AG08395 (cell line): ENCODE data around the gene PPM1E.
"Not testable (repeated sequence)": the region's sequence is repeated elsewhere in the genome, so short reads cannot be mapped to it uniquely, and the experiment has no call there.

Experiments used
- DNase-seq: peaks from one replicate; pipeline ENCODE4 v3.0.0; 2012; ENCODE audit warnings: mixed read lengths, low spot score

PPM1E gene

GRCh38 chr17:58779446-58779845 is 23.8 kb downstream of the PPM1E start:
- DNase-seq = no peak

DNA sequence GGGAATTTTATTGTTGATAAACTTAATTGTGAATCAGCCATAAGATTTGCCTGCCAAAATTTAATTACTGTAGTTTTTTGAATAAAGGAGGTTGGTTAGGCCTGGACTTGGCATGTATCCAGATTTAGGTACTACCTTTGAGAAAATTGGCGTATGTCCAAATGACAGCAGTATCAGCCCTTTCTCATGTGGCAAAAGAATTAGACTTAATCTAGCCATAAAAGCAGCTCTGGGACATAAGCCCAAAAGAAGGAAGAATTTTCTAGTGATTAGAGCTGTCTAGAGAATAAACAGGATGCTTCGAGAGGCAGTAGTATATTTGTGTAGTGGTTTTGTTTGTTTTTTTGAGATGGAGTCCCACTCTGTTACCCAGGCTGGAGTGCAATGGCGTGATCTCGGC is 27.7 kb downstream of the PPM1E start:
- no peak for DNase-seq

DNA sequence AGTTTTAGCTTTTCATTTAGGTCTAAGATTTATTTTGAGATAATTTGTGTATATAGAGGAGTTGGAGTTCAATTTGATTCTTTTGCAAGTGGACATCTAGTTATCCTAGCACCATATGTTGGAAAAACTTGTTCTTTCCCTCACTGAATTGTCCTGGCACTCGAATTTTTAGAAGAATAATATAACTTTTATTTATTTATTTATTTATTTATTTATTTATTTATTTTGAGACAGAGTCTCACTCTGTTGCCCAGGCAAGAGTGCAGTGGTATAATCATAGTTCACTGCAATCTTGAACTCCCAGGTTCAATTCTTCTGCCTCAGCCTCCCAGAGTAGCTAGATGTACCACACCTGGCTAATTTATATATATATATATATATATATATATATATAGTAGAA is 29.4 kb downstream of the PPM1E start:
- no peak for DNase-seq

GRCh38 chr17:58786586-58787295 is 31.1 kb downstream of the PPM1E start:
- DNase-seq = peak; percentile 15

DNA sequence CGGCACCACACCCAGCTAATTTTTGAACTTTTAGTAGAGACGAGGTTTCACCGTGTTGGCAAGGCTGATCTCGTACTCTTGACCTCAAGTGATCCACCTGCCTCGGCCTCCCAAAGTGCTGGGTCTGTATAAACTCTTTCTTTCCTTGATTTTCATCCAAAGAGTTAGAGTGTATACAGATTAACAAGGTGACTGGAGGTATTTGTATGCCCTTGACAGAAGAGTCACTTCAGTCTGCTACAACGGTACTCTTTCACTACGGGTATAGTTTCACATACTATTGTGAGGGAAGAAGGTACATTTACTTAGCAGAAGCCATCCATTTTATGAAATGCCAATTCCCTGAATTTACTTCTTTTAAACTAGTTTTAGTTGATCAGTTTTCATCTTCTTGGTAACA is 32.5 kb downstream of the PPM1E start:
- no peak for DNase-seq

- DNase-seq = no peak
Measured at GRCh38 chr17:58789160-58789559, 33.5 kb downstream of the PPM1E start.

GRCh38 chr17:58789831-58790230 is 34.2 kb downstream of the PPM1E start:
- no peak for DNase-seq

GRCh38 chr17:58794508-58794907 is 38.9 kb downstream of the PPM1E start:
- DNase-seq = not testable (repeated sequence)

DNA sequence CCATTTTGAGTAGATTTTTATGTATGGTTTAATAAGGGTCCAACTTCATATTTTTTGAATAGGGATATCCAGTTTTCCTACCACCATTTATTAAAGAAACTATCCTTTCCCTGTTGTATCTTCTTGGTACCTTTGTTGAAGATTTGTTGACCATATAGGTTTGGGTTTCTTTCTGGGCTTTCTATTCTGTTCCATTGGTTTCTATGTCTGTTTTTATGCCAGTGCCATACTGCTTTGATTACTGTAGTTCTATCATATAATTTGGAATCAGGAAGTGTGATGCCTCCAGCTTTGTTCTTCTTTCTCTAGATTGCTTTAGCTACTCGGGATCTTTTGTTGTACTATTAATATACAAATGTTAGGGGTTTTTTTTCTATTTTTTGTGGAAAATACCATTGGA is 46.5 kb downstream of the PPM1E start:
- DNase-seq = no peak

- no peak for DNase-seq
Measured at GRCh38 chr17:58806046-58806445, 50.4 kb downstream of the PPM1E start.

DNA sequence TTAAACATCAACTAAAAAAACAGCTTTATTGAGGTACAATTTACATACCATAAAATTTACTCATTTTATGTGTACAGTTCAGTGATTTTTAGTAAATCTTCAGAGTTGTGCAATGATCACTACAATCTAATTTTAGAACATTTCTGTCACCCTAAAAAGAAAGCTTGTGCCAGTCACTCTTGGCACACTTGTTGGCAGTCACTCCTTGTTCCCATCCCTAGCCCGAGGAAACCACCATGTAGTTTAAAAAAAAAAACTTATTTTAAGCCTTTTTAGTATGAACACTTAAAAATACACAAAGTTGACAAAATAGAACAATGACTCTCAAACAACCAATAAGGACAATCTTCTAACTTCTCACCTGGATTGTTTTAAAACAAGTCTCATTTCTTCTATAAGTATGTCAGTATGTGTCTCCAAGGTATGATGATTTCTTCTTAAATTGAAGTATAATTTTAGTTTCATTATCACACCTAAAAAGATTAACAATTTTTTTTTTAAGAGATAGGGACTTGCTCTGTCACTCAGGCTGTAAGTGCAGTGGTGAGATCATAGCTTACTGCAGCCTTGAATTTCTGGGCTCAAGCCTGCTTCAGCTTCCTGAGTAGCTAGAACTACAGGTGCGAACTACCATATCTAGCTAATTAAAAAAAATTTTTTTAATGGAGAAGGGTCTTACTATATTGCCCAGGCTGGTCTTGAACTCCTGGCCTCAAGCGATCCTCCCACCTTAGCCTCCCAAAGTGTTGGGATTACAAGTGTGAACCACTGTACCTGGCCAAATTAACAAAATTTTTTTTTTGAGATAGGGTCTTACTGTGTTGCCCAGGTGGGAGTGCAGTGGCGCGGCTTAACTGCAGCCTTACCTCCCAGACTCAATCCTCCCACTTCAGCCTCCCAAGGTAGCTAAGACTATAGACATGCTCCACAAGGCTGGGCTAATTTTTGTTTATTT is 53.2 kb downstream of the PPM1E start:
- no peak for DNase-seq

- DNase-seq = no peak
Measured at GRCh38 chr17:58809564-58809936, 53.9 kb downstream of the PPM1E start.

DNA sequence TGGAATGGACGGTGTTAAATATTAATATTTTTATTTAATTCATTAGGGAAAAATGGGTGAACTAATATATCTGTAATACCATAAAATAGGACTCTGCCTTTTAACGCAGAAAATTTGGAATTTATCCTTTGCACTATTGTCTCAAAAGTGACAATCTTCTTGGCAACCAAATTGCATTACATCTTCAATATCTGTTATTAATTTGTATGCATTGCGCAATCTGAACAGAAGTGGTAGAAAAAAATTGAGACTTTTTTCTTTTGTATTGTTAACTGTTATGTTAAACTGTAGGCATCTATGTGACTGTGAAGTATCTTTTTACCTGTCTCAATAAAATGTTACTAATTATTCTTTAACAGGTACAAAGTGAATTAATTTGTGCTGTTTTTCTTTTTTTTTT is 55.6 kb downstream of the PPM1E start:
- DNase-seq = no peak

- DNase-seq = no peak
Measured at GRCh38 chr17:58813712-58814111, 58.1 kb downstream of the PPM1E start.

DNA sequence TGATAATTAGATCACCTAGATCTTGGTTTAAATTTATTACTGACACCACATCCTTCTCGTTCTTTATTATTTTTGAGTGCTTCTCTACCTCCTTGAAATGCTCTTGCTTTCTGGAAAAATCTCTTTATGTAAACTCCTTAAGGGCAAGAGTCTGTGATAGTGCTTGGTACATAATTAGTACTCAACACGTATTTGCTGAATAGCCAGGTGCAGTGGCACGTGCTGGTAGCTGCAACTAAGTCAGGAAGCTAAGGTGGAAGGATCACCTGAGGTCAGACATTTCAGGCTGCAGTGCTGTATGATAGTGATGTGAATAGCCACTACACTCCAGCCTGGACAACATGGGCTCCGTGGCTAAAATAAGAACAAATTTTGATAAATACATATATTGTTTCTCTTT is 63.0 kb downstream of the PPM1E start:
- no peak for DNase-seq

DNA sequence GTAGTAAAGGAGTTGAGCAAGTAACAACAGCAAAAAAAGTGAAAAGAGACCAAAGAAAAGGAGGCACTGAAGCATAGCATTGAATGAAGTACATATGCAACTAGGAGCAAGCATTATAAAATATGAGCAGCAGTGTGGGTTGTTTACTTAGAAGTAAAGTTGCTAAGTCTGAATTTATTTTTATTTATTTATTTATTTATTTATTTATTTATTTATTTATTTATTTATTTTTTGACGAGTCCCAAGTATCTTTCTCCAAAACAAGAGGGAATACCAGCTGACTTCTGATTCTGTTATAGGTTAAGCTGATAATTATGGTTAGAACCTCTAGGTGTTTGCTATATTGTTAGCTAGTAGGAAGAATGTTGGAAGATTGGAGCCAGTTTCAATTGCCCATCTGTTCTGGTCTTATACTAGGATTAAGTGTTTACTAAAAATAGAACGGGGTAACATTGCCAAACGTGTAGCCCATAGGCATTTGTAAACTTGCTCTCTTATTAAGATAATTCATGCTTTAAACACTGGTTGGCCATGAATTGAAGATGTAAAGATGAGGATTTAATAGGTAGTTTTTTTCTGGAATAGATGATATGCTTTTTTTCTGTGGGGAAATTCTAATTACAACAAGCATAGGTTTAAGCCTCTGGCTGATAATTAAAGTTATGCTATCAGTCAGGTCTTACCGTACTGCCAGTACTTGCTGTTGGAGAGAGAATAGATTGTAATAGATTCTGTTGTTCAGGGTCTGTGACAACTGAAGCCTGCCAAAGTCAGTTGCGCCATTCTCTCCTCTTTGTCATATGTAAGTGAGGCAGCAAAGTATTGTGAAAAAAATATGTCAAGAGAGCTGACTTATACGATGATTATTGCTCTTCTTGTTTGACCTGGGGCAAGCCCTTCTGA is 66.7 kb downstream of the PPM1E start:
- no peak for DNase-seq

GRCh38 chr17:58823051-58823525 is 67.4 kb downstream of the PPM1E start:
- DNase-seq = no peak

DNA sequence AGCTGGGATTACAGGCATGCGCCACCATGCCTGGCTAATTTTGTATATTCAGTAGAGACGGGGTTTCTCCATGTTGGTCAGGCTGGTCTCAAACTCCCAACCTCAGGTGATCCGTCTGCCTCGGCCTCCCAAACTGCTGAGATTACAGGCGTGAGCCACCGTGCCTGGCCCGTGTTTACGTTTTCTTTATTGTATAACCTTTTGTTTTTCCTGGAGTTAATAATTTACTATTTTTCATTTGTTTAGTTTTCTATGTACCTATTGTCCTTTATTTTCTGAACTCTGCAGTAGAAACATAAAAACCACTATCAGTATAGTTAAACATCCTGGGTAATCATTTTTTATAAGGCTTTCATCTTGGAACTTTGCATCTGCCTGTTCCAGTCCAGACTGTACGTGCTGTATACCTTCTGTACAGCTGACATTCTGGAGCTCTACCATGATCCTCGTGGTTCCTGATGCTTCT is 73.6 kb downstream of the PPM1E start:
- DNase-seq = no peak

DNA sequence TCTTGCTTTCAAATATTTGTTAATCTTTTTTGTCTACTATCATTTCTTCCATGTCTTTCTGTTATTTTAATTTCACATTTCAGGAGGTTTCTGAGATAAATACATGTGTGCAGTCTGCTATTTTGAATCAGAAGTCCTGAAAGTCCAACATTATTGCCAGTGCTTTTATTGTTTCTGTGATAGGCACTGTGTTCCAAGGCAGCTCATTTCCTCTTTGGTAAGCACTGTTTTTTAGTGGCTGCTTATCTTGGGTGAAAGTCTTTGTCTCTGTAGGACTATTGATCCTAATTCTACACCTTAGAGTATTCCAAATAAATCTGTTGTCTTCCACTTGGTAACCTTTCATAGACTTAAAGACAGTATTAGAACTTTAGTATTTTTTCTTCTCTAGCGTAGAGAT is 76.1 kb downstream of the PPM1E start:
- no peak for DNase-seq

- no peak for DNase-seq
Measured at GRCh38 chr17:58832514-58832913, 76.9 kb downstream of the PPM1E start.

GRCh38 chr17:58837699-58838098 is 82.0 kb downstream of the PPM1E start:
- no peak for DNase-seq
